H9 (cell line): ENCODE measurements around the gene ARMH3. TPM values are rescaled to one million over a fixed set of nuclear protein-coding genes. Genes with fewer than 3 reads are reported as not detected.

ENCODE experiments used
- DNase-seq: peaks from one replicate; pipeline ENCODE4 v3.0.0-alpha.2; 2017
- H2AFZ ChIP-seq: one replicate; pipeline ENCODE4 v1.6.1; 2013; ENCODE audit warnings: mild to moderate bottlenecking, low read length, control low read depth, moderate library complexity
- H2AK5ac ChIP-seq: 2 replicates; pipeline ENCODE4 v1.6.1; 2013; ENCODE audit warnings: low read length, control low read depth, mixed read lengths; ENCODE audit not compliant: insufficient read length
- H2BK120ac ChIP-seq: one replicate; pipeline ENCODE4 v1.6.1; 2013; ENCODE audit warnings: low read depth, mild to moderate bottlenecking, low read length, control low read depth, inconsistent platforms; ENCODE audit not compliant: poor library complexity, severe bottlenecking
- H2BK12ac ChIP-seq: 2 replicates; pipeline ENCODE4 v1.6.1; 2013; ENCODE audit warnings: low read length, control low read depth, mixed read lengths, low read depth; ENCODE audit not compliant: insufficient read length
- H2BK15ac ChIP-seq: 2 replicates; pipeline ENCODE4 v1.6.1; 2013; ENCODE audit warnings: low read depth, low read length, control low read depth
- H2BK20ac ChIP-seq: one replicate; pipeline ENCODE4 v1.6.1; 2013; ENCODE audit warnings: low read depth, mild to moderate bottlenecking, low read length, control low read depth, inconsistent platforms; ENCODE audit not compliant: poor library complexity, severe bottlenecking
- H2BK5ac ChIP-seq: 2 replicates; pipeline ENCODE4 v1.6.1; 2013; ENCODE audit warnings: low read length, control low read depth, mixed read lengths; ENCODE audit not compliant: insufficient read length
- H3K14ac ChIP-seq: 2 replicates; pipeline ENCODE4 v1.6.1; 2013; ENCODE audit warnings: low read length, control low read depth; ENCODE audit not compliant: insufficient read depth
- H3K18ac ChIP-seq: 2 replicates; pipeline ENCODE4 v1.6.1; 2013; ENCODE audit warnings: low read depth, mild to moderate bottlenecking, mixed read lengths, low read length, control low read depth; ENCODE audit not compliant: insufficient read length
- H3K23ac ChIP-seq: 2 replicates; pipeline ENCODE4 v1.6.1; 2013; ENCODE audit warnings: low read length, control low read depth, mixed read lengths, low read depth; ENCODE audit not compliant: insufficient read length
- H3K23me2 ChIP-seq: 2 replicates; pipeline ENCODE4 v1.6.1; 2013; ENCODE audit warnings: low read depth, mild to moderate bottlenecking, mixed read lengths, low read length, control low read depth; ENCODE audit not compliant: insufficient read length, poor library complexity, severe bottlenecking
- H3K27ac ChIP-seq: 2 replicates; pipeline ENCODE4 v1.5.1; 2013; ENCODE audit warnings: low read length, control low read depth, mixed read lengths, low read depth; ENCODE audit not compliant: insufficient read length
- H3K27me3 ChIP-seq: 2 replicates; pipeline ENCODE4 v1.6.1; 2013; ENCODE audit warnings: low read length, control low read depth, inconsistent platforms; ENCODE audit not compliant: insufficient read depth
- H3K4ac ChIP-seq: 2 replicates; pipeline ENCODE4 v1.6.1; 2013; ENCODE audit warnings: low read depth, mild to moderate bottlenecking, control low read depth, inconsistent platforms, low read length, moderate library complexity
- H3K4me1 ChIP-seq: 2 replicates; pipeline ENCODE4 v1.6.1; 2013; ENCODE audit warnings: low read length, control low read depth, inconsistent platforms; ENCODE audit not compliant: insufficient read depth
- H3K4me2 ChIP-seq: 2 replicates; pipeline ENCODE4 v1.6.1; 2013; ENCODE audit warnings: low read length, control low read depth, mixed read lengths; ENCODE audit not compliant: insufficient read length, insufficient read depth
- H3K56ac ChIP-seq: 2 replicates; pipeline ENCODE4 v1.6.1; 2013; ENCODE audit warnings: low read depth, mild to moderate bottlenecking, mixed read lengths, low read length, control low read depth; ENCODE audit not compliant: insufficient read length
- H3K79me1 ChIP-seq: 2 replicates; pipeline ENCODE4 v1.6.1; 2013; ENCODE audit warnings: low read depth, mild to moderate bottlenecking, moderate library complexity, low read length, control low read depth, inconsistent platforms; ENCODE audit not compliant: insufficient read depth, poor library complexity, severe bottlenecking
- H3K79me2 ChIP-seq: 2 replicates; pipeline ENCODE4 v1.6.1; 2013; ENCODE audit warnings: low read length, control low read depth, inconsistent platforms; ENCODE audit not compliant: insufficient read depth
- H3K9ac ChIP-seq: 2 replicates; pipeline ENCODE4 v1.6.1; 2013; ENCODE audit warnings: low read length, control low read depth, mixed read lengths; ENCODE audit not compliant: insufficient read length; ENCODE audit errors: extremely low read depth
- H3K9me3 ChIP-seq: one replicate; pipeline ENCODE4 v1.6.1; 2013; ENCODE audit warnings: low read depth, low read length, inconsistent platforms; ENCODE audit not compliant: control insufficient read depth
- H3T11ph ChIP-seq: one replicate; pipeline ENCODE4 v1.6.1; 2013; ENCODE audit warnings: mild to moderate bottlenecking, low read length, control low read depth, inconsistent platforms
- H4K20me1 ChIP-seq: one replicate; pipeline ENCODE4 v1.6.1; 2013; ENCODE audit not compliant: control insufficient read depth, insufficient read length, insufficient read depth
- H4K5ac ChIP-seq: 2 replicates; pipeline ENCODE4 v1.6.1; 2013; ENCODE audit warnings: low read depth, mild to moderate bottlenecking, mixed read lengths, low read length, control low read depth; ENCODE audit not compliant: insufficient read length
- H4K8ac ChIP-seq: replicated peaks from 2 replicates; pipeline ENCODE4 v1.6.1; 2013; ENCODE audit warnings: low read length, control low read depth, mixed read lengths, low read depth; ENCODE audit not compliant: insufficient read length
- H4K91ac ChIP-seq: 2 replicates; pipeline ENCODE4 v1.6.1; 2013; ENCODE audit warnings: low read depth, mild to moderate bottlenecking, moderate library complexity, mixed read lengths, low read length, control low read depth; ENCODE audit not compliant: insufficient read length
- H3K27ac Mint-ChIP-seq, 3 experiments: 2 replicates in 2 of 3; 3 replicates in 1 of 3; pipeline ENCODE4 v1.8.0; 2020 to 2021; ENCODE audit warnings: mixed read lengths in 3 of 3, mild to moderate bottlenecking in 1 of 3, moderate library complexity in 1 of 3
- H3K27me3 Mint-ChIP-seq: 2 replicates; pipeline ENCODE4 v1.8.0; 2021; ENCODE audit warnings: low read depth, mild to moderate bottlenecking, moderate library complexity, mixed read lengths
- H3K36me3 Mint-ChIP-seq, 3 experiments: 2 replicates in 2 of 3; 3 replicates in 1 of 3; pipeline ENCODE4 v1.8.0; 2020 to 2021; ENCODE audit warnings: low read depth in 3 of 3, mixed read lengths in 3 of 3; ENCODE audit not compliant: insufficient read depth in 1 of 3
- H3K4me1 Mint-ChIP-seq, 2 experiments: 2 replicates each; pipeline ENCODE4 v1.8.0; 2020; ENCODE audit warnings: mixed read lengths in 2 of 2
- H3K4me3 Mint-ChIP-seq, 2 experiments: 2 replicates in 1 of 2; 3 replicates in 1 of 2; pipeline ENCODE4 v1.8.0; 2020 to 2021; ENCODE audit warnings: mild to moderate bottlenecking in 2 of 2, mixed read lengths in 2 of 2, moderate library complexity in 1 of 2
- H3K9me3 Mint-ChIP-seq, 2 experiments: 2 replicates in 1 of 2; 3 replicates in 1 of 2; pipeline ENCODE4 v1.8.0; 2020; ENCODE audit warnings: mild to moderate bottlenecking in 2 of 2, mixed read lengths in 2 of 2, moderate library complexity in 1 of 2
- WGBS: extraction: QIAGEN DNeasy Blood & Tissue Kit; methylation state at CpG from one replicate; pipeline ENCODE4 v1.1.7; 2013; ENCODE audit warnings: missing lambda C conversion rate, low lambda C conversion rate, mixed read lengths; ENCODE audit not compliant: insufficient read length; ENCODE audit errors: extremely low coverage; 5-methylcytosine and 5-hydroxymethylcytosine counted together
- total RNA-seq: library from RNA; stranded (reverse); gene quantifications from 2 replicates; pipeline ENCODE4 v1.2.1, GENCODE V29; 2021
- TF ChIP-seq, protein P1 (sequence below): fragments of 200-600 bp; sonication (generic); conservative IDR thresholded peaks from 3 replicates; pipeline ENCODE4 v1.8.0; 2021; ENCODE audit warnings: antibody characterized with exemption, mild to moderate bottlenecking

ARMH3 gene
- total RNA-seq, 1 experiment from 2014 or later: 20.4 TPM

DNA sequence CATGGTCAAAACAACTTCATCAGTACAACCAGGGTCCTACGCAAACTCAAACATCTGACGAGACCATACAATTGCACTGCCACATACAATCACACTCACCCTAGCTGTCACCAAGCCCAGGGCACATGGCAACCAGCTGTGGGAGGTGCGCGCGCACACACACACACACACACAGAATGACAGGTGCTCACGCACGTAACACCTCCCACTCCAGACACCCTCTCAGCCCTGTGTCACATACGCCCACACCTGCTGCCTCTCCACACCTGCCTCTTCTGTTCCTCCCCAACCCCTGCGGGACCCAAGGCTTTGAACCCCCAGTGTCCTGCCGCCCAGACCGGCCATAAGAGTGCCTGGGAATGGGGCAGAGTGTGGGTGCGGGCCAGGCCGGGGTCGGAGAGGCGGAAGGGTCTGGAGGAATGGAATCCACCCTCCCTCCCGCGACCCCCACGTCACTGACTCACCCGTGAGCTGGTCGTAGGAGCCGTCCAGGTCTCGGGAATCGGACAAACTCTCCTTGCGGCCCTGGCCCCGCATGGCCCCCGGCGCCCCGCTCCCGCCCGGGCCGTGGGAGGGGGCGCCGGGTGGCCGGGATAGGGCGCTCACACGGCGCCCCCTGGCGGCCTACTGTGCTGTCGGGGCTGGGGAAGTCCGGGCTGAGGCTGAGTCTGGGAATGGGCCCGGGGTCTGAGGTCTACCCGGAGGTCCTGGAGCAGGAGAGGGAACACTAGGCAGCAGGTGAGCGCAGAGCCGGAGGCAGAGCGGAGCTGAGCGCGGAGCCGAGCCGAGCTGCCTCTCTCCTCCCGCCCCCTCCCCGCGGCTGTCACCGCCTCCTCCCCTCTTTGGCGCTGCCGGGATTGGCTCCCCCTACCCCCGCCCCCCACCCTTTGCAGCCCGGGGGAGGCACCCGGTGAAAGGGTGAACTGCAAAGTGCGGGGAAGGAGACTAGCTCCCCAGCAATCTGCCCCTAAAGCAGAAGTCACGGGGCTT lies 212.6 kb downstream of the ARMH3 start, which contains the start of gene KCNIP2:
TSS of gene KCNIP2 (minus strand) at position 769 of the 990 bp plus-strand sequence. CDS start at position 537, 232 bp downstream.
- Histone ChIP-seq H3K14ac (no peak within 1 kb of the TSS), H3K79me1 (no peaks in the 10 kb centered on the region), H2BK5ac (no peak within 1 kb of the TSS), H4K8ac (no peak within 1 kb of the TSS), H2BK12ac (no peak within 1 kb of the TSS), H3K9ac (no peak within 1 kb of the TSS), H4K20me1 (peaks cover 2% of the 10 kb centered on the region), H2BK120ac (no peak within 1 kb of the TSS), H4K91ac (no peak within 1 kb of the TSS), H3K79me2 (no peaks in the 10 kb centered on the region), H2BK15ac (no peak within 1 kb of the TSS), H2AFZ (no peak within 1 kb of the TSS), H3T11ph (no peak within 1 kb of the TSS), H3K56ac (no peak within 1 kb of the TSS), H3K4me1 (peaks cover 6% of the 10 kb centered on the region; the same call in 1 of the 2 replicates), H3K4ac (no peak within 1 kb of the TSS), H3K27me3 (peaks cover 15% of the 10 kb centered on the region; the same call in 1 of the 2 replicates), H2BK20ac (no peak within 1 kb of the TSS), H3K23me2 (peaks cover 13% of the 10 kb centered on the region), H3K27ac (no peak within 1 kb of the TSS), H4K5ac (no peak within 1 kb of the TSS), H2AK5ac (no peak within 1 kb of the TSS), H3K4me2 (peak within 1 kb of the TSS; percentile 74), H3K18ac (no peak within 1 kb of the TSS), H3K9me3 (no peaks in the 10 kb centered on the region), H3K23ac (no peak within 1 kb of the TSS)
- peak; percentile 90 for DNase-seq
- TF ChIP-seq, protein P1, sequence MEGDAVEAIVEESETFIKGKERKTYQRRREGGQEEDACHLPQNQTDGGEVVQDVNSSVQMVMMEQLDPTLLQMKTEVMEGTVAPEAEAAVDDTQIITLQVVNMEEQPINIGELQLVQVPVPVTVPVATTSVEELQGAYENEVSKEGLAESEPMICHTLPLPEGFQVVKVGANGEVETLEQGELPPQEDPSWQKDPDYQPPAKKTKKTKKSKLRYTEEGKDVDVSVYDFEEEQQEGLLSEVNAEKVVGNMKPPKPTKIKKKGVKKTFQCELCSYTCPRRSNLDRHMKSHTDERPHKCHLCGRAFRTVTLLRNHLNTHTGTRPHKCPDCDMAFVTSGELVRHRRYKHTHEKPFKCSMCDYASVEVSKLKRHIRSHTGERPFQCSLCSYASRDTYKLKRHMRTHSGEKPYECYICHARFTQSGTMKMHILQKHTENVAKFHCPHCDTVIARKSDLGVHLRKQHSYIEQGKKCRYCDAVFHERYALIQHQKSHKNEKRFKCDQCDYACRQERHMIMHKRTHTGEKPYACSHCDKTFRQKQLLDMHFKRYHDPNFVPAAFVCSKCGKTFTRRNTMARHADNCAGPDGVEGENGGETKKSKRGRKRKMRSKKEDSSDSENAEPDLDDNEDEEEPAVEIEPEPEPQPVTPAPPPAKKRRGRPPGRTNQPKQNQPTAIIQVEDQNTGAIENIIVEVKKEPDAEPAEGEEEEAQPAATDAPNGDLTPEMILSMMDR: peak; percentile 96
- Mint-ChIP-seq H3K4me1 (peaks cover 35 to 50% of the 10 kb centered on the region in 2 experiments), H3K4me3 (peak within 1 kb of the TSS; percentile 67 to 84), H3K36me3 (peaks cover 0 to 4% (median 0%) of the 10 kb centered on the region in 3 experiments; a peak in 1 of 7 replicates), H3K27ac (peak within 1 kb of the TSS in 2 of 3 experiments; percentile 6 to 87; a peak in 3 of 7 replicates), H3K27me3 (peaks cover 37% of the 10 kb centered on the region), H3K9me3 (no peaks in the 10 kb centered on the region)
- no CpG with 5 or more reads among the region's 60 CpGs for WGBS
